Prostate gland (tissue), 2 donors: Measurements from ENCODE around the gene NDRG3.

Source experiments
- POLR2A ChIP-seq: fragments of 450-650 bp; IDR thresholded peaks from one replicate; pipeline ENCODE4 v1.6.1; 2016; ENCODE audit warnings: antibody characterized with exemption, mild to moderate bottlenecking
- TF ChIP-seq, protein P1 (sequence below), 4 experiments: fragments of 200-600 bp in 2 of 4; fragments of 450-650 bp in 2 of 4; sonication (generic) in 2 of 4; IDR thresholded peaks; 1 replicate in 3 of 4; 2 replicates in 1 of 4; pipeline ENCODE4 v1.5.1; 2016 to 2019; ENCODE audit warnings: antibody characterized with exemption in 4 of 4, mild to moderate bottlenecking in 2 of 4, moderate library complexity in 2 of 4

DNA sequence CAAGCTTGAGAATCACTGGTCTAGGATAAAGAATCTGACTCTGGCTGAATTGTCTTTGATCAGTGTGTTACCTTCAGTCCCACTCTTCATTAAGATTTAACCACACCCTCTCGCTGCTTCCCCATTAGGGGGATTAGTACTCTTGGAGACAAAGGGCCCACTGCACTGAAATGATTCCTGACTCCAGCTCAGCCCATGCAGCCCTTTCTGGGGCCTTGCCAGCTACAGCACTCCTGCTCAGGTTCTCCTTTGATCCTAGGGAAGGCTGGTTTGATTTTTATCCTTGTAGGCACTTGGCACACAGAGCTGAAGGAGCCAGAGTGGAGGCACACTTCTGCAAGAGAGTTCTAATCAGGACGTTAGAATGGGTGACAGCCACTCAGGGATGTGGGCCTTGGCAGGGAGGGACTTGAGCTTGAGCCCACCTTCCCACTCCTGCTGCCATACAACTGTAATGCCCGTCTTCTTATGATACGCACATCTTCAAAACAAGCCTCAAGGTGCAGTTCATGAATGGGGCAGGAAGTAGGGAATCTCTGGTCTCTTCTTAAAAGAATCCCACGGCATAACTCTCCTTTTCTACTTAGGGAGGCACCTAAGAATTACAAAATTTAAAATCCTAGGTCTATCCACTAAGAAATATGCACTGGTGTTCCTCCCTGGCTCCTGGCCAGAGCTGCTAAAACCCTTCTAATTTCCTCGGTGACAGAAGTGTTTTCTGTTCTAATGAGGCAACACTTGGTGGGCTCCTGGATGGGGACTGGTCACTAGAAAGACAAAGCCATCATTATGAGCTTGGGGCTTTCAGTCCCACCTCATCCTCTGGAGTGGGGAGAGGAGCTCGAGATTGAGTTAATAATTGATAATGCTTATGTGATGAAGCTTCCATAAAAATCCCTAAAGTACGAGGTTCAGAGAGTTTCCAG lies 98.4 kb downstream of the NDRG3 start:
- TF ChIP-seq, protein P1, sequence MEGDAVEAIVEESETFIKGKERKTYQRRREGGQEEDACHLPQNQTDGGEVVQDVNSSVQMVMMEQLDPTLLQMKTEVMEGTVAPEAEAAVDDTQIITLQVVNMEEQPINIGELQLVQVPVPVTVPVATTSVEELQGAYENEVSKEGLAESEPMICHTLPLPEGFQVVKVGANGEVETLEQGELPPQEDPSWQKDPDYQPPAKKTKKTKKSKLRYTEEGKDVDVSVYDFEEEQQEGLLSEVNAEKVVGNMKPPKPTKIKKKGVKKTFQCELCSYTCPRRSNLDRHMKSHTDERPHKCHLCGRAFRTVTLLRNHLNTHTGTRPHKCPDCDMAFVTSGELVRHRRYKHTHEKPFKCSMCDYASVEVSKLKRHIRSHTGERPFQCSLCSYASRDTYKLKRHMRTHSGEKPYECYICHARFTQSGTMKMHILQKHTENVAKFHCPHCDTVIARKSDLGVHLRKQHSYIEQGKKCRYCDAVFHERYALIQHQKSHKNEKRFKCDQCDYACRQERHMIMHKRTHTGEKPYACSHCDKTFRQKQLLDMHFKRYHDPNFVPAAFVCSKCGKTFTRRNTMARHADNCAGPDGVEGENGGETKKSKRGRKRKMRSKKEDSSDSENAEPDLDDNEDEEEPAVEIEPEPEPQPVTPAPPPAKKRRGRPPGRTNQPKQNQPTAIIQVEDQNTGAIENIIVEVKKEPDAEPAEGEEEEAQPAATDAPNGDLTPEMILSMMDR (IDR thresholded peaks at IDR 0.05): no peak
- no peak for TF ChIP-seq POLR2A
